HG02840 (cell line): ENCODE results near the gene AKAP10.
"Not testable (repeated sequence)": the region's sequence is repeated elsewhere in the genome, so short reads cannot be mapped to it uniquely, and the experiment has no call there.

ENCODE experiments used
- ATAC-seq: cut with Tn5 transposase; IDR thresholded peaks from one replicate; pipeline ENCODE4 v1.9.1; 2021; ENCODE audit warnings: mild to moderate bottlenecking, moderate library complexity, moderate number of reproducible peaks; ENCODE audit not compliant: unreplicated experiment, low FRiP score

Gene AKAP10, protein sequence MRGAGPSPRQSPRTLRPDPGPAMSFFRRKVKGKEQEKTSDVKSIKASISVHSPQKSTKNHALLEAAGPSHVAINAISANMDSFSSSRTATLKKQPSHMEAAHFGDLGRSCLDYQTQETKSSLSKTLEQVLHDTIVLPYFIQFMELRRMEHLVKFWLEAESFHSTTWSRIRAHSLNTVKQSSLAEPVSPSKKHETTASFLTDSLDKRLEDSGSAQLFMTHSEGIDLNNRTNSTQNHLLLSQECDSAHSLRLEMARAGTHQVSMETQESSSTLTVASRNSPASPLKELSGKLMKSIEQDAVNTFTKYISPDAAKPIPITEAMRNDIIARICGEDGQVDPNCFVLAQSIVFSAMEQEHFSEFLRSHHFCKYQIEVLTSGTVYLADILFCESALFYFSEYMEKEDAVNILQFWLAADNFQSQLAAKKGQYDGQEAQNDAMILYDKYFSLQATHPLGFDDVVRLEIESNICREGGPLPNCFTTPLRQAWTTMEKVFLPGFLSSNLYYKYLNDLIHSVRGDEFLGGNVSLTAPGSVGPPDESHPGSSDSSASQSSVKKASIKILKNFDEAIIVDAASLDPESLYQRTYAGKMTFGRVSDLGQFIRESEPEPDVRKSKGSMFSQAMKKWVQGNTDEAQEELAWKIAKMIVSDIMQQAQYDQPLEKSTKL

DNA sequence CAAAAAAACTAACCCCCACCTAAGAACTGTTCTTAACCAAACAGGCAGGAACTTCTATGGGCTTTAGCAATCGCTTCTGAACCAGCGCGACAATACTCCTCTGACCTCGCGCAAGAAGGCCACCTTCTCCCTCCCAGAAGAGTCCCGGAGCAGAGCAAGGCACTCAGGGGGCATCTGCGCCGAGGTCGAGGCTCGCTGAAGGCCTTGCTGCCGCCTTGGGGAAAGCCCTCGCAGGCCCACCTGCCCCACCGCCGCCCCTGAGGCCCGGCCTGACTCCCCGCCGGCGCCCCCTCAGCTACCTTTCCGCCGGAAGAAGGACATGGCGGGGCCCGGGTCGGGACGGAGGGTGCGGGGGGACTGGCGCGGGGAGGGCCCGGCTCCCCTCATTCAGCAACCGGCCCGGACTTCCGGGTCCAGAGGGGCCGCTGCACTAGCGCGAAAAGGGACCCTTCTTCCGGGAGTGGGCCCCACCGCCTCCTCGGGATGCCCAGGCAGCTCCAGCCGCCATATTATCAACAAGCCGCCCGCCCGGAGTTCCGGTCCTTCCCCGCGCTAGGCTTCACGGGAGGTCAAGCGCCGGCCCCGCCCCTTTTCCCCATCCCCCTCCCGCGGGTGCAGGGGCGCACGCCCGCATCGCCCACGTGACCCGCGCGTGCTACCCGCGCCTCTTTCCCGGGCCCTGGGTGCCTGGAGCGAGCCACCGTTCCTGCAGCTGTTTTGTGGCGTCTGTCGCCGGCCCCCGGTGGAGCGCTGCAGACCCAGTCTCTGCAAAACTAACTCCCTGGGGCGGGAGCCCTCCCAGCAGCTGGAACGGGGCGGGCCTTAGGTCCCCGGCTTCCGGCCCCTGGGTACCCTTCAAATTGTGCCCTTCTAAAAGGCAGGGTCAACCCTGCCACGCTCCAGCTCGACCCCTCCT is at the start of gene AKAP10:
TSS of gene AKAP10 (minus strand) at position 536 of the 916 bp plus-strand sequence. CDS start at position 387, 149 bp downstream.
- ATAC-seq = peak; percentile 85

DNA sequence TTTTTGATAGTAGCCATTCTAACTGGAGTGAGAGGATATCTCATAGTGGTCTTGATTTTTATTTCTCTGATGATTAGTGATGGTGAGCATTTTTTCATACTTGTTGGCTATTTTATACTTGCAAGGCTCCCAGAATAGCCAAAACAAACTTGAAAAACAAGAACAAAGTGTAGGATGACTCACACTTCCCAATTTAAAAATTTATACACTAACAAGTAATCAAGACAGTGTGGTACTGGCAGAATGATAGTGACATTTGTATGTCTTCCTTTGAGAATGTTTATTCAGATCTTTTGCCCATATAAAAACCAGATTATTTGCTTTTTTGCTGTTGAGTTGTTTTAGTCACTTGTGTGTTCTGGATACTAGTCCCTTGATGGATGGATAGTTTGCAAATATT is 49.3 kb upstream of the AKAP10 start:
- no peak for ATAC-seq

DNA sequence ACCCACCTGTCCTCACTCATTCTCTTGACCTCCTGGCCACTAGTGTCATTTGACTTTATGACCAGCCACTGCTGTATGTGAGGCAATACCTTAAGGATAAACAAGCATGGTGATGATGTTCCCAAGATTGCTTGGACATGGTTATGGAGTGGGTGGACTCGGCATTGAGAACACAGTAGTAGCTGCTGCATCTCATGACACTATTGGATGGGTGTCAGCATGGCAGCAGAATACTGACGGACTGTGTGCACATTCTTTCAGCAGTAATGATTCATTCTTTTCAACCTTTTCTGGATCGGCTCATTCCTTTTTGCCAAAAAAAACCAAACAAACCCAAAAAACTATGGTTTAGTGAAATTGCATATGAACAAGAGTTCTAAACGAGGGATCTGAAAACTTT is 45.1 kb upstream of the AKAP10 start:
- no peak for ATAC-seq

DNA sequence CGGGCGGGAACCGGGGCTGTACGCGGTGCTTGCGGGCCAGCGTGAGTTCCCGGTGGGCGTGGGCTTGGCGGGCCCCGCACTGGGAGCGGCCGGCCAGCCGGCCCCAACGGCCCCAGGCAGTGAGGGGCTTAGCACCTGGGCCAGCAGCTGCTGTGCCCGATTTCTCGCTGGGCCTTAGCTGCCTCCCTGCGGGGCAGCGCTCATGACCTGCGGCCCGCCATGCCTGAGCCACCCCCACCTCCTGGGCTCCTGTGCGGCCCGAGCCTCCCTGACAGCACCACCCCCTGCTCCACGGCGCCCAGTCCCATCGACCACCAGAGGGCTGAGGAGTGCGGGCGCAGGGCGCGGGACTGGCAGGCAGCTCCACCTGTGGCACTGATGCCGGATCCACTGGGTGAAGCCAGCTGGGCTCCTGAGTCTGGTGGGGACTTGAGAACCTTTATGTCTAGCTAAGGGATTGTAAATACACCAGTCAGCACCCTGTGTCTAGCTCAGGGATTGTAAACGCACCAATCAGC is 38.9 kb upstream of the AKAP10 start:
- not testable (repeated sequence) for ATAC-seq

DNA sequence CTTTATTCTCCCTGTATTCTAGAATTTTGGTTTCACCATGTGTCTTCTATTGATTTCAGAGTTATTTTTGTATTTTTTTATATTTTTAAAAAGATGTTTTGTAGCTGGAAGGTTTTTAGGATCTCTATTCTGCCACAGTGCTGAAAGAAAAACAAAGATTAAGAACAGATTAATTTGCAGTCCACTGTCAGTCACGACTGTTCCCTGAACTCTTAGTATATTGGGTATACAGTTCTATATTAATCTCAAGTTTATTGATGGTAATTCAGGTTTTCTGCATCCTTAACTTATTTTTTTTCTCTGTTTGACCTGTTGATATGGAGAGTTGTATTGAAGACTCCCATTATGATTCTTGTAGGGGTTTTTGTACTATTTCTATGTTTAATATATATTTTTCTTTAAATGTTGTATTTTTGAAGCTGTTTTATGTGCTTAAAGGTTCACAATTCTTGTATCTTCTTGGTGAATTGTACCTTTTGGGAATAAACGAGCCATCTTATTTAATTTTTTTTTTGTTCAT is 34.4 kb upstream of the AKAP10 start:
- no peak for ATAC-seq

DNA sequence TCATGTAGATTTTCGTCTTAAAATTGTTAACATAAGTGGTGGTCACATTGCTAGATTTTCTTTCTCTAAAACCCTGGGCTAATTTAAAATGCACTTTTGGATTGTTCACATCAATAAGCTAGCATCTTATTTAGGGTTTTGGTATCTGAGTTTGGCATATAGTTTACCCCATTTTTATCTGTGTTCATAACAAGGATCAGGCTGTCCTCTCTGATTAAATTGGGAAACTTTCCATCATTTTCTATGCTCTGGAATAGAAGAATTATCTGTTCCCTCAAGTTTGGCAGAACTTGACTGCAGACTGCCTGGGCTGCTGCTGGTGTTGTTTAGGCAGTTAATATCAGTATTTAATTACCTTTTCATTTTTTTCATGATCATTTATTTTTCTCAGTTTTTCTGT is 33.3 kb upstream of the AKAP10 start:
- ATAC-seq = no peak

DNA sequence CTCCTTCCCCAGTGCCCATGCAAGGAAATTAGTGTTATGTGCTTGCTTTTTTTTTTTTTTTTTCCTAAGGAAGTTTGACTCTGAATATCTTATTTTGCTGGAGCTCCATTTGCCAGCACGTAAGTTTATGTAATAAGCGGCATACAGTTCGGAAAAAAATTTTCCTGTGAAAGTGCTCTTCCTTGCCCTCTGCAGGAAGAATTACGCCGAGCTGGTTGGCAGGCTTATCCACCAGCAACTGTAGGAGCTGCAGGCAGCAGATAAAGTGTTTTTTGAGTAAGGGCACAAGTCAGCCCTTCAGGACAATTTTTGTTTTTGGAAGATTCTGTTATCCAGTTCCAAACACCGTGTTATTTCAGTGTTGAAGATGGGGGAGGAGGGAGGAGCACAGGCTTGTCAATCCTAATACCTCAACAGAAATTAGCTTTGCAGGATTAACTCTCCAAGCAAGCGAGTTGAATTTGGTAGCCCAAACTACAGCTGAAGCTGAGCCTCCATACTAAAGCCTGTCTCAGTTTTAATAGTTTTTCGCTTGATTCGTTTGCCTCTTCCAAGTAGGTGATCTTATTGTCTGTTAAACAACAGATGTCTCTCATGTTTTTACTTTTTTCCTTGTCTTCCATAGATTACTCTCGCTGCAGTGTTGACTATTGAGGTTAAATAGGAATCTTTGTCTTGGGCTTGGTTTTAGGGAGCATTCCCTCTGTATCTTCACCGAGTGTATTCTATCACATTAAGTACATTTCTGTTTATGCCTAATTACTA is 32.7 kb upstream of the AKAP10 start:
- ATAC-seq = no peak

DNA sequence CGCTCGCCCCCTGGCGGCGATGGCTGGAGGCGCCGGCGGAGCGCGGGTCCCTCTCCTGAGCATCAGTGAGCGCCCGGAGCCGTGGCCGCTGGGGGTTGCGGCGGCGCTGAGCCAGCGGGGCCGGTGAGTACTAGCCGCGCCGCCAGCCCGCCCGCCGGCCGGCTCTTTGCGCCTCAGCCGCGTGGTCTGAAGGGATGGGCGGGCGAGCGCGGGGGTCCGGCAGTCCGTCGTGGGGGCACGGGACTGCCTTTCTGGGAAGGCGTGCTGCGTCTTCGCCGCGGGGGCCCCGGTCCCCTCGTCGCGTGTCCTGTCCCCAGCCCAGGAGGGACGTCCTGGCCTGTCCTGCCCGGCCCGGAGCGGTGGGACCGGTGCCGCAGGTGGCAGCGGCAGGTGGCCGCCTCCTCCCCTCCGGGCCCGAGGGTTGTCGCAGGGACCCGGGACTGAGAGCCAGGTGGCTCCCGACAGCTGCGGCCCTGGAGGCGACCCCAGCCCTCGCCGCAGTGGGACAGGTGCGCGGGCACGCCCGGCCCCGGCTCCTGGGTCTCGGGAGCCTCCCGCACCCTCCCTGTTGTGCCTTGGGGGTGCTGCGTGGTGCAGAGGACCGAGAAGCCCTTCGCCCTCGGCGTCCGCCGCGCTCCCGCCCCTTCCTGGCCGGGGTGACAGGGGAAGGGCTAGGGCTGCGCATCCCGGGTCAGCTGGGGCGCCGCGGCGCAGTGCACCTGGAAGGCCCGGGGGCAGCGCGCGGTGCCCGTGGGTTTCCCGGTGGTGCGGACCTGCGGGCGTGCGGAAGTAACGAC is 31.9 kb upstream of the AKAP10 start, which contains the start of gene SPECC1:
TSS of gene SPECC1 (plus strand) at position 58 of the 797 bp plus-strand sequence. CDS start 87,293 bp downstream, outside the sequence.
- ATAC-seq = peak; percentile 84

DNA sequence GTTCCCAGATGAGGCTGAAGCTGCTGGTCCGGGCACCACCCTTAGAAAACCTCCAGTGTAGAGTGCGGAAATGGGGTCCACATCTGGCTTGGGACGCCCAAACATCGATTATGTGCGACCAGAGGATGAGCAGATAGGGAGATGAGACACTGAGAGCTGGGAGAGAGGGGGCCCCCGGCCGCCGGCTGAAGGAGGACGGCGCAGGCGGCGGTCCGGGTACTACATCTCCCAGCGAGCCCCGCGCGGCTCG is 31.3 kb upstream of the AKAP10 start:
- no peak for ATAC-seq

DNA sequence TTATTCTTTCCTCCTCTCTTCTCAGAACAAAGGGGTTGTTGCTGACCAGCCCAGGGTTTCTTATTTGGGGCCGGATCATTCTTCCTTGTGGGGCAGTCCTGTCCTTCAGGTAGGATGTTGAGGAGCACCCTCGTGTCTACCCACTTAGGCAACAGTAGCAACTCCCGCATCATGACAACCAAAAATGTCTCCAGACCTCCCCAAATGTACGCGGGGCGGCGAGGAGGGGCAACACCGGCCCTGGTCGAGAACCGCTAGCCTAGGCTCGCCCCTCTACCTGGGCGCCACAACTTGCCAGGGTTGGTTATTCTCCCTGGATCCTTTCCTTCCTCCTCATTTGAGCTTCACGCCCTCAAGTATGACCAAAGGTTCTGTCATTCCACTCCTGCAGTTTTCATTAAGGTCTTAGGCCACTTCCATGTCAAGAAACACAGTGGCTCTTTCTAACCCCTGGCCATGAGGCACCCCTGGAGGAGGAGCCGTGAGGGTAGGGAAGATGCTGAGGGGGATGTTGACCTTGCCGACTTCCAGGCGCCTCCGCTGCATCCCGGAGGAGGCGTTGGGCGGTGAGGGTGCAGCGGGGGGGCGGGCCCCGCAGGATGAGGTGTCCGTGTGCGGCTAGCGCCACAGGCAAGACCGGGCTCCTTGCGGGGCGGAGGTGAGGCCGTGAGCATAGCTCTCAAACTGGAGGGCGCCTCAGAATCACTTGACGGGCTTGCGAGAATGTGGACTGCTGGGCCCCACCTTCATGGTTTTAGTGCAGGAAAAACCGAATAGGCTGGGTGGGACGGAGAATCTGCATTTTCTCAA is 30.8 kb upstream of the AKAP10 start:
- ATAC-seq = peak; percentile 23

DNA sequence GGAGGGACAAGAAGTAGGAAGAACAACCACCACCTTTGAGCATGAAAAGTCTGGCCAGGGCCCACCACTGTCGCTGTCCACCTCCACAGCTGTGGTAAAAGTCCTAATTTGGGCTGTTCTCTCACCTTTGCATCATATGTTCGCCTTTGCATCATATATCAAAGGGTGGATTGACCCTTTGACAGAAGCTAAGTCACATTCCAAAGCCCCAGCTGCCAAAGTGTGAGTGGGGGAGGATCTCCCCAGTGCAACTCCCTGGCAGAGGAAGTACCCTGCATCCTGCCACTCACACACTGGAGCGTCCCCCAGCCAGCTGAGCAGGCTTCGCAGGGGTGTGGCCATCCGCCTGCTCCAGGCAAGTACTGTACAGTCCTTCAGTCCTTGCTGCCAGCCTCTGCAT is 18.9 kb upstream of the AKAP10 start:
- no peak for ATAC-seq

DNA sequence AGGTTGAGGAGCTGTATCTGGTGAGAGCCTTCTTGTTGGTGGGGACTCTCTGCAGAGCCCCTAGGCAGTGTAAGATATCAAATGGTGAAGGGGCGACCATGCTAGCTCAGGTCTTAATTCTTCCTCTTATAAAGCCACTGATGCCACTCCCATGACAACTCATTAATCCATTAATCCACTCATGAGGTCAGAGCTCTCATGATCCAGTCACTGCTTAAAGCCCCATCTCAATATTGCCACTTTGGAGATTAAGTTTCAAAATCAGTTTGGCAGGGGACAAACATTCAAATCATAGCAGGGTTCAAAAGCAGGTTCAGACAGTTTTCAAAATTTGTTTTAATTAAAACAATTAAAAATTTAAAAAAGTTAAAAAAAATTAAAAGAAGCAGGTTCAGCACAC is 18.5 kb upstream of the AKAP10 start:
- ATAC-seq = no peak

DNA sequence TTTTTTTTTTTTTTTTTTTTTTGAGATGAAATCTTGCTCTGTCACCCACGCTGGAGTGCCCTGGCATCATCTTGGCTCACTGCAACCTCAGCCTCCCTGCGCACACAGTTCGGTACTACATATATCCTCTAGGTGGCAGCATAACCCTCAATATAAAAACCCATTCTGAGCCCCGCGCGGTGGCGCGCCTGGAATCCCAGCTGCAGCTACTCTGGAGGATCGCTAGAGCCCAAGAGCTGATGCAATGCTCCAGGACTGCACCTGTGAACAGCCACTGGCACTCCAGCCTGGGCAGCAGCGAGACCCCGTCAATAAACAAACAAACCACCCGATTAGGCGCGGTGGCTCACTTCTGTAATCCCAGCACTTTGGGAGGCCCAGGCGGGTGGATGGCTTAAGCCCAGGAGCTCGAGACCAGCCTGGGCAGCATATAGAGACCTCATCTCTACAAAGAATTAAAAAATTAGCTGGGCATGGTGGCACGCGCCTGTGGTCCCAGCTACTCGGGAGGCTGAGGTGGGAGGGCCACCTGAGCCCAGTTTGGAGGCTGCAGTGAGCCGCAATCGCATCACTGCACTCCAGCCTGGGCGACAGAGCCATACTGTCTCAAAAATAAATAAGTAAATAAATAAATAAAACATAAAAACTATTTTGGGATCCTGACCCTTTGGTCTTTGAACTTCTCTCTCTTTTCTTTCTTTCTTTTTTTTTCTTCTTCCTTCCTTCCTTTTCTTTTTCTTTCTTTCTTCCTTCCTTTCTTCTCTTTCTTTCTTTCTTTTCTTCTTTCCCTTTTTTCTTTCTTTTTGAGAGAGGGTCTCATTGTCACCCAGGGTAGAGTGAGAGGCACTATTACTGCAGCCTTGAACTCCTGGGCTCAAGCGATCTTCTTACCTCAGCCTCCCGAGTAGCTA is 15.4 kb upstream of the AKAP10 start:
- ATAC-seq = peak; percentile 75

DNA sequence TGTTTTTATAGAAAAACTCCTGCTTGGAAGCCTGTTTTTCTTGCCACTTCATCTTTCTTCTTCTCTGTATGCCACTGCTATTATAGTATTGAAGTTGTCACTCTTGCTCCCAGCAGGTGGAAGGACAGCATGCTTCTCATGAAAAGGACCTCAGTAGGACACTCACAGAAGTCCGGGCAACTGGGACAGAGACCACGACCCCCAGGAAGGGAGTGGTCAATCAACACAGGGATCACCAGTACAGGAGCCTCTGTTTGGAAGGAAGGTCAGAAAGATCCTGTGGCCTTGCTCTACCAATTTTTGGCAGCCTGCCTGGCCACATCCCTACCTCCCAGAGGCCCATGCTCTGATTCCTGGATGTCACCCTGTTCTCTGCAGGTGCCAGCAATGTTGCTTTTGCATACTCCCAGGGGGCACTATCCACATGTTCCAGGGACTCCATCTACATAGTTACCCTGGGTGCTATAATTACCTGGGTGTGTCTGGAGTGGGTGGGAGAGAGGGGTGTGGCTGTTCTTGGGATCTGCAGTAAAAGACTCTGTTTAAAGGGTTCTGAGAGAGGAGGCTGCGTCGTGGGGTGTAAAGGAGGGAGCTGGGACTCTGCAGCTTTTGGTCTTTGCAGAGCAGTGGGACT is 13.7 kb upstream of the AKAP10 start:
- ATAC-seq = no peak

DNA sequence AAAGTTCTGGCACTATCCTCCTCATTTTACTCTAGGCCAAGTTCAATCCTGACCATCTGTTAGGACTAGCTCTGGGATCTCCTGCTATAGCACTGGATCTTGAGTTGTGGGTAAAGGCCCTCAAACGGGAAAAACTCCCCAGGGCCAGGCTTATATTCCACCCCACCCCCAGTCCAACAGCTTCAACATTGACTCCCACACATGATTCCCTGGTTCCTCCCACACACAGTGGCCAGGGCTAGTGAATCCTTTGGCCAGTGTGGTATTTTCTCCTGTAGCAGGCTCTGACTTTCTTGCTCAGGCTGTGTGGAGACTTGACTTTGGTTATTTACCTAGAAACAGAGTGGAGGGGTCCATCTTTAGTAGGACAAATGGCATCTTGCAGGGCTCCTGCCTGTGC is 10.3 kb upstream of the AKAP10 start:
- ATAC-seq = no peak

DNA sequence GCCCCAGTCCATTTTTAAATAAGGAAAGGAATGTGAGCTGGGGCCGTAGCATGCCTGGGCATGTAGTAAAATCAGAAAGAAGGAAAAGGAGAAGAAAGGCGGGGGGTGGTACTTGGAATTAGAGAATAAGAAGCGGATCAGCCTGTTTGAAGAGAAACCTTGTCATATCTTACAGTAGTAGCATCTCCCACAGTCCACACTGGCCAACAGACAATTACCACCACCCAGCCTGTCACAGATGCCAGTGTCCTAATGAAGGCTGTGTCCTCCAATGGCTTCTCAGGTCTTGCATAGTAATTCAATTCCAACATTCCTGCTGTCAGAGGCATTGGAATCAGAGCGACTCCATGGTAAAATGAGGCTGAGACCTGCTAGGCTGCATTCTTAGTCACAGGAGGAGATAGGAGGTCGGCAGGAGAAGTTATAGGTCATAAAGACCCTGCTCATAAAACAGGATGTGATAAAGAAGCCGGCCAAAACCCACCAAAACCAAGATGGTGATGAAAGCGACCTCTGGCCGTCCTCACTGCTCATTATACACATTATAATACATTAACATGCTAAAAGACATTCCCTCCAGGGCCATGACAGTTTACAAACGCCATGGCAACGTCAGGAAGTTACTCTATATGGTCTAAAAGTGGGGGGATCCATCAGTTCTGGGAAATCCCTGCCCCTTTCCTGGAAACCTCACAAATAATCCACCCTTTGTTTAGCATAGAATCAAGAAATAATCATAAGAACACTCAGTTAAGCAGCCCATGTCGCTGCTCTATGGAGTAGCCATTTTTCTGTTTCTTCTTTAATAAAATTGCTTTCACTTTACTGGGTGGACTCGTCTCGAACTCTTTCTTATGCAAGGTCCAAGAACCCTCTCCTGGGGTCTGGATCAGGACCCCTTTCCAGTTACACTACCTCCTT is 9.6 kb upstream of the AKAP10 start:
- ATAC-seq = no peak
